Measurements from ENCODE around the gene LPAR2.

The LPAR2 gene

GRCh38 chr19:19661675-19662251 is 33.7 kb upstream of the LPAR2 start:
- peak; percentile 87; the same call in 1 of the 2 replicates for TF ChIP-seq POLR2AphosphoS5 (IDR thresholded peaks at IDR 0.05; ENCODE audit: low read depth, low read length)
- peak; percentile 80 for TF ChIP-seq POLR2A (IDR thresholded peaks at IDR 0.05; ENCODE audit: low read depth, low read length)
- TF ChIP-seq TAF1 (IDR thresholded peaks at IDR 0.05; ENCODE audit: borderline replicate concordance, low read depth, low read length) = peak; percentile 35; the same call in 1 of the 2 replicates
- peak; percentile 65 for DNase-seq (ENCODE audit: insufficient read length)
- peak; percentile 86 for FAIRE-seq

GRCh38 chr19:19661141-19661674 is 33.2 kb upstream of the LPAR2 start:
- no peak for TF ChIP-seq TAF1 (IDR thresholded peaks at IDR 0.05; ENCODE audit: borderline replicate concordance, low read depth, low read length)
- TF ChIP-seq POLR2AphosphoS5 (IDR thresholded peaks at IDR 0.05; ENCODE audit: low read depth, low read length) = no peak
- no peak for TF ChIP-seq POLR2A (IDR thresholded peaks at IDR 0.05; ENCODE audit: low read depth, low read length)
- peak; percentile 17 for FAIRE-seq
- DNase-seq (ENCODE audit: insufficient read length) = peak; percentile 5

- TF ChIP-seq TAF1 (IDR thresholded peaks at IDR 0.05; ENCODE audit: borderline replicate concordance, low read depth, low read length) = no peak
- TF ChIP-seq POLR2AphosphoS5 (IDR thresholded peaks at IDR 0.05; ENCODE audit: low read depth, low read length) = no peak
- no peak for TF ChIP-seq POLR2A (IDR thresholded peaks at IDR 0.05; ENCODE audit: low read depth, low read length)
- peak; percentile 3 for DNase-seq (ENCODE audit: insufficient read length)
Observed at GRCh38 chr19:19659646-19660245, 31.7 kb upstream of the LPAR2 start.

GRCh38 chr19:19657397-19657783 is 29.4 kb upstream of the LPAR2 start:
- peak; percentile 3 for DNase-seq (ENCODE audit: insufficient read length)
- FAIRE-seq = no peak
- TF ChIP-seq TAF1 (IDR thresholded peaks at IDR 0.05; ENCODE audit: borderline replicate concordance, low read depth, low read length) (no peak), POLR2A (IDR thresholded peaks at IDR 0.05; ENCODE audit: low read depth, low read length) (no peak), POLR2AphosphoS5 (IDR thresholded peaks at IDR 0.05; ENCODE audit: low read depth, low read length) (no peak)

More at GRCh38 chr19:19659646-19660245, 31.7 kb upstream of the LPAR2 start:
- FAIRE-seq = no peak

GRCh38 chr19:19656451-19657396 is 28.7 kb upstream of the LPAR2 start:
- DNase-seq (ENCODE audit: insufficient read length) = peak; percentile 23
- no peak for FAIRE-seq
- TF ChIP-seq POLR2AphosphoS5 (IDR thresholded peaks at IDR 0.05; ENCODE audit: low read depth, low read length) (no peak), POLR2A (IDR thresholded peaks at IDR 0.05; ENCODE audit: low read depth, low read length) (no peak), TAF1 (IDR thresholded peaks at IDR 0.05; ENCODE audit: borderline replicate concordance, low read depth, low read length) (no peak)

- peak; percentile 19 for DNase-seq (ENCODE audit: insufficient read length)
- FAIRE-seq = no peak
- no peak for TF ChIP-seq POLR2AphosphoS5 (IDR thresholded peaks at IDR 0.05; ENCODE audit: low read depth, low read length)
Observed at GRCh38 chr19:19655641-19656343, 27.8 kb upstream of the LPAR2 start.

GRCh38 chr19:19655051-19655594 is 27.1 kb upstream of the LPAR2 start:
- DNase-seq (ENCODE audit: insufficient read length) (peak; percentile 18), FAIRE-seq (no peak)
- TF ChIP-seq POLR2A (IDR thresholded peaks at IDR 0.05; ENCODE audit: low read depth, low read length) = no peak

GRCh38 chr19:19654441-19654840 is 26.4 kb upstream of the LPAR2 start:
- FAIRE-seq (no peak), DNase-seq (ENCODE audit: insufficient read length) (no peak)
- TF ChIP-seq TAF1 (IDR thresholded peaks at IDR 0.05; ENCODE audit: borderline replicate concordance, low read depth, low read length) (no peak), POLR2AphosphoS5 (IDR thresholded peaks at IDR 0.05; ENCODE audit: low read depth, low read length) (no peak), POLR2A (IDR thresholded peaks at IDR 0.05; ENCODE audit: low read depth, low read length) (no peak)

- peak; percentile 22 for DNase-seq (ENCODE audit: insufficient read length)
- TF ChIP-seq POLR2AphosphoS5 (IDR thresholded peaks at IDR 0.05; ENCODE audit: low read depth, low read length) (no peak), TAF1 (IDR thresholded peaks at IDR 0.05; ENCODE audit: borderline replicate concordance, low read depth, low read length) (no peak), POLR2A (IDR thresholded peaks at IDR 0.05; ENCODE audit: low read depth, low read length) (no peak)
- no peak for FAIRE-seq
Observed at GRCh38 chr19:19653597-19654147, 25.7 kb upstream of the LPAR2 start.

GRCh38 chr19:19652482-19653295 is 24.7 kb upstream of the LPAR2 start:
- FAIRE-seq (no peak), DNase-seq (ENCODE audit: insufficient read length) (peak; percentile 16)
- TF ChIP-seq POLR2A (IDR thresholded peaks at IDR 0.05; ENCODE audit: low read depth, low read length) (no peak), POLR2AphosphoS5 (IDR thresholded peaks at IDR 0.05; ENCODE audit: low read depth, low read length) (no peak), TAF1 (IDR thresholded peaks at IDR 0.05; ENCODE audit: borderline replicate concordance, low read depth, low read length) (no peak)
